Cardiac fibroblast (primary cell): Measurements from ENCODE around the gene RBMS1.

ENCODE experiments used
- DNase-seq, 2 donors: peaks; one replicate each; pipeline versions ENCODE4 v3.0.0 to v3.0.0-alpha.2; 2010; ENCODE audit warnings: low read depth in 2 of 2
- H3K4me3 ChIP-seq, 2 donors: replicated peaks in 1 of 2; 1 replicate in 1 of 2; 2 replicates in 1 of 2; pipeline ENCODE4 v1.5.1; 2011; ENCODE audit warnings: low read depth in 2 of 2, low read length in 2 of 2, mild to moderate bottlenecking in 2 of 2, moderate library complexity in 1 of 2
- TF ChIP-seq, protein P1 (sequence below): IDR thresholded peaks from one replicate; pipeline ENCODE4 v1.5.1; 2011; ENCODE audit warnings: low read depth, mild to moderate bottlenecking, low read length, inconsistent platforms

The RBMS1 gene

DNA sequence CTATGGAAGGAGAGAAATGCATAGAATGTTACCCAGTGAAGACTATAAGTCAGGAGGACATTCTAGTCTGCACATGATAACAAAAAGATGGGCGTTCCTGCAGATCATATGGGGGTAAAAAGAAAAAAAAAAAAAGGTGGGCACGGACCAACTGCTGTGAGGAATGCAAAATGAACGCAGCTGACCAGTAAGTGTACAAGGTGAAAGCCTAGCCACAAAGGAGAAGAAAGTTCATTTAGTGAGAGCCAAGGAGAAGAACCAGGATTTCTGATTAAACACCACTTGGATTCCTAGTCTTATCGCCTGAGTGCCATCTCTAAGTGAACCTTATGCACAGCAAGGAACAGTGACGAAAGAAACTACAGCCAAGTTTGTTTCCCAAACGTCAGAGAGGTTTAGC is 26.5 kb downstream of the RBMS1 start:
- no peak overlapping the region for H3K4me3 ChIP-seq
- no peak for DNase-seq
- TF ChIP-seq, protein P1, sequence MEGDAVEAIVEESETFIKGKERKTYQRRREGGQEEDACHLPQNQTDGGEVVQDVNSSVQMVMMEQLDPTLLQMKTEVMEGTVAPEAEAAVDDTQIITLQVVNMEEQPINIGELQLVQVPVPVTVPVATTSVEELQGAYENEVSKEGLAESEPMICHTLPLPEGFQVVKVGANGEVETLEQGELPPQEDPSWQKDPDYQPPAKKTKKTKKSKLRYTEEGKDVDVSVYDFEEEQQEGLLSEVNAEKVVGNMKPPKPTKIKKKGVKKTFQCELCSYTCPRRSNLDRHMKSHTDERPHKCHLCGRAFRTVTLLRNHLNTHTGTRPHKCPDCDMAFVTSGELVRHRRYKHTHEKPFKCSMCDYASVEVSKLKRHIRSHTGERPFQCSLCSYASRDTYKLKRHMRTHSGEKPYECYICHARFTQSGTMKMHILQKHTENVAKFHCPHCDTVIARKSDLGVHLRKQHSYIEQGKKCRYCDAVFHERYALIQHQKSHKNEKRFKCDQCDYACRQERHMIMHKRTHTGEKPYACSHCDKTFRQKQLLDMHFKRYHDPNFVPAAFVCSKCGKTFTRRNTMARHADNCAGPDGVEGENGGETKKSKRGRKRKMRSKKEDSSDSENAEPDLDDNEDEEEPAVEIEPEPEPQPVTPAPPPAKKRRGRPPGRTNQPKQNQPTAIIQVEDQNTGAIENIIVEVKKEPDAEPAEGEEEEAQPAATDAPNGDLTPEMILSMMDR = no peak

DNA sequence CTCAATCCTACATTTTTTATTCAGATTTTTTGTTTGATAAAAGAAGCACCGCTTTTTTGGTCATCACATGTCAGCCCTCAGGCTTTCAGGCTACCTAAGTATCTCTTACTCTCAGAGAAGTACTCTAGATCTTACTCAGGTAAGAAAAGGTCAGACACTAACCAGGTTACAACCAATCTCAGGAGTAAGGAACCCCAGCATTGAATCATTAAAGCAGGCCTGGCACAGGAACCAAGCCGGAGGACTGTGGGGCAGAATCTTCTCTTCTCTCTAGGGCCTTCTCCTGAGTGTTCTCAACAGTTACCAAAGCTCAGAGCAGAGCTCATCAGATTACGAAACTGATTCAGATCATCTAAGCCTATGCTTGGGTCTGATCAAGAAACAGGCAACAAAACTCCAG is 28.2 kb downstream of the RBMS1 start:
- TF ChIP-seq, protein P1 = no peak
- DNase-seq = peak in 1 of 2 donors; percentile 26
- H3K4me3 ChIP-seq = no peak overlapping the region

DNA sequence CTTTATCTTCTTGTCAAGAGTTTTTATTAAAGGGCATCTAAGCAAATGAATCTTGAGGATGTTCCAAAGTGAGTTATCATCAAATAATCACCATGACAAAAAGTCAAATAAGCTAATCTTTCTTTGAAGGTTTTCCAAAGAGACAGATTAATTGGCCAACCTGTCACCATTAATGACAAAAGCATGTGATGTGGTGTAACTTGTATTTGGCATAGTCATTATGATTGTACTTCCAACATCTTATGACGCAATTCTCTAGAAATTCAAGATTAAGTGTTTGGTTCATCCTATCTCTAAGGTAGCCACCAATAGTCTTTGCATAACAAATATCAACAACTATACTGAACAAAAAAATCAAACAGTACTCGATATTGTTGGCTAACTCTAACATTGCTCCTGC is 28.6 kb downstream of the RBMS1 start:
- DNase-seq = peak in 1 of 2 donors; percentile 41
- TF ChIP-seq, protein P1 = no peak
- no peak overlapping the region for H3K4me3 ChIP-seq

DNA sequence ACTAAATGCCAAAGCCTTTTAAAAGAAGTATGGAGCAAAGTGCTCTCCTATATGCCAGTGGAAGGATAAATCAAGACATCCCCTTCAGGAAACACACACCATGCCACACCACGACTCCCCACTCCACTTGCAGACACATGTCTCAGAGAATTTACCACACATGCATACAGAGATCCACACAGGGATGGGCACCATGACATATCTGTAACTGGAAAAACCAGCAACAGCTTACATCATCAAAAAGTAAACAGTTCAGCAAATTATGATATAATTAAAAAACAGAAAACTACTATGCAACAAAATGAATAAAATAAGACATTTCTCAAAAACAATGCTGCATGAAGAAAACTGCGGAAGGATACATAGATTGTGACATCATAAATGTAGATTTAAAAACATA is 29.6 kb downstream of the RBMS1 start:
- H3K4me3 ChIP-seq = no peak overlapping the region
- TF ChIP-seq, protein P1 = no peak
- DNase-seq = no peak

DNA sequence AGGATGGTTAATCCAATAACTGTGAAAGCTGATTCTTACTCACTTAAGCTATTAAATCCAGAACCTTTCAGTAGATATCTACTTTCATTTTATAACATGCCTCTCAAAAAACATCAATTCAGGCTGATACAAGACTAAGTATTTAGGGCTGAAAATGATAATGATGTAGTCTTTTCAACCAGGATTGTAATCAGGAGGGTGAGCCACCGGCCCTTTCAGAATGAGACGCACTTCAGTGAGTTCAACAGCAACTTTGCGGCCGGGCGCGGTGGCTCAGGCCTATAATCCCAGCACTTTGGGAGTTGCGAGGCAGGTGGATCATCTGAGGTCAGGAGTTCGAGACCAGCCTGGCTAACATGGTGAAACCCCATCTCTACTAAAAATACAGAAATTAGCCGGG is 30.4 kb downstream of the RBMS1 start:
- TF ChIP-seq, protein P1 = no peak
- no peak for DNase-seq
- H3K4me3 ChIP-seq = no peak overlapping the region

DNA sequence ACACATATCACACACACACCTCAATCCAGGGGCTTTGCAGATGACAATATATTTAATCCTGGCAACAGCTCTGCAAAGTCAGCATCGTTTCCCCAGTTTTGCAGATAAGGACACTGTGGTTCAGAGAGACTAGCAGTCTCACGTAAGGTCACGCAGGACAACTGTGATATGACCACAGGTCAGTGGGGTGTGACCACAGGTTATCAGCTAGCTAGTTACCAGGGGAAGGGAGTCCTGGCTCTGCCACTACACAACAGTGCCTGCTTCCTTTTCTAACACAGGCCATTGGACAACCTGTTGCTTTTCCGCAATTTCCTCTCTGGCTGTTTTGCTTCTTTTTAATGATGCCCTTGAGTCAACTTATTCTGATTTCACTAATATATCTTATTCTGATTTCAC is 33.3 kb downstream of the RBMS1 start:
- TF ChIP-seq, protein P1 = no peak
- DNase-seq = no peak
- H3K4me3 ChIP-seq = no peak overlapping the region

DNA sequence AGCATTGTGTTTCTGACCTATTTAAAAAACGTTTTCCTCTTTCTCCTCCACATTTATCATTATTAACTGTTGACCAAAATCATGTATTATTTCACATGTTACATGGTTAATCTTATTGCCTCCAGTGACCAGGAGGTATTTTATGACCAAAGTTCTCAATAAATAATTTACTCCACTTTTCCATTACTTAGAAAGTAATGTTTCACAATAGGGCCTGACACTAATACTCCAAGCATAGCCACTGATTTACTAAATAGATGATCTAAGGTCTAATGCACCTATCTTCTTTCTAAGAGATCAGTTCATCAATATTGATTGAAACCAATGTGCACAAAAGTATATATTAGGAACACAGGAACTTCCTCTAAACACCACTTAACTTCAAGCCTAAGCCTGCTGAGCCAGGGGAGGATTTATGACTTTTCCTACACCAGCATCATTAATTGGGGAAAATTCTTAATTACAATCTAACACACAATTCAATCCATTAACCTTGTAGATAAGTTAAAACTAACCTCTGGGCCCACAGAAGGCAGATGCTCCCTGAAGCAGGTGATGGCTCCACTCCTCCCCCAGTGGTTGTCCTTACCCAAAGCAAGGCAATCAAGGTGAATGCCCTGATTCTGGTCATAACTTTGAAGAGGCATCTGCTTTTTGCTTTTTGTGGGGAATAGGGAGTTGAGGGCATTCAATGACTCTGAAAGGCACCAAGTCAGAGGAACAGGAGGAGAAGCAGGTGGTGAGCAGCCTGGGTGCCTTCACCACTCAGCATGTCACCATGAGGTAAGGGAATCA is 33.9 kb downstream of the RBMS1 start:
- H3K4me3 ChIP-seq = no peak overlapping the region
- TF ChIP-seq, protein P1 = no peak
- DNase-seq = no peak
